Activated T-cell treated with anti-CD3 and anti-CD28 coated beads, Interleukin-2, amount 50 U/mL, for 1 hour (primary cell): ENCODE data around the gene ADGRG6.
"Not testable (repeated sequence)": the region's sequence is repeated elsewhere in the genome, so short reads cannot be mapped to it uniquely, and the experiment has no call there.

Source experiments
- DNase-seq: peaks from one replicate; pipeline ENCODE4 v3.0.0-alpha.2; 2020

ADGRG6 gene

GRCh38 chr6:142414462-142415250 lies 112.8 kb downstream of the ADGRG6 start:
- DNase-seq: no peak

- no peak for DNase-seq
These were observed 114.4 kb downstream of the ADGRG6 start for GRCh38 chr6:142416179-142416578.

GRCh38 chr6:142416686-142417085 lies 114.9 kb downstream of the ADGRG6 start:
- DNase-seq: no peak

GRCh38 chr6:142417331-142417750 lies 115.5 kb downstream of the ADGRG6 start:
- no peak for DNase-seq

- DNase-seq: no peak
These were observed 117.3 kb downstream of the ADGRG6 start for GRCh38 chr6:142419071-142419470.

- no peak for DNase-seq
These were observed 119.0 kb downstream of the ADGRG6 start for GRCh38 chr6:142420802-142421201.

- DNase-seq: no peak
These were observed 119.7 kb downstream of the ADGRG6 start for GRCh38 chr6:142421285-142422117.

GRCh38 chr6:142426444-142427132 lies 124.8 kb downstream of the ADGRG6 start:
- not testable (repeated sequence) for DNase-seq

GRCh38 chr6:142428468-142428867 lies 126.7 kb downstream of the ADGRG6 start:
- DNase-seq: not testable (repeated sequence)

GRCh38 chr6:142429195-142429594 lies 127.4 kb downstream of the ADGRG6 start:
- no peak for DNase-seq

GRCh38 chr6:142433419-142433818 lies 131.6 kb downstream of the ADGRG6 start:
- no peak for DNase-seq

GRCh38 chr6:142438898-142439297 lies 137.1 kb downstream of the ADGRG6 start:
- no peak for DNase-seq

GRCh38 chr6:142440600-142441293 lies 138.9 kb downstream of the ADGRG6 start:
- no peak for DNase-seq

GRCh38 chr6:142441716-142442115 lies 139.9 kb downstream of the ADGRG6 start:
- DNase-seq: no peak

GRCh38 chr6:142443102-142443501 lies 141.3 kb downstream of the ADGRG6 start:
- no peak for DNase-seq

- no peak for DNase-seq
These were observed 141.7 kb downstream of the ADGRG6 start for GRCh38 chr6:142443532-142443931.

GRCh38 chr6:142444376-142444775 lies 142.6 kb downstream of the ADGRG6 start:
- no peak for DNase-seq

- no peak for DNase-seq
These were observed 143.1 kb downstream of the ADGRG6 start for GRCh38 chr6:142444881-142445301.

GRCh38 chr6:142446168-142446567 lies 144.4 kb downstream of the ADGRG6 start:
- no peak for DNase-seq

GRCh38 chr6:142446576-142446975 lies 144.8 kb downstream of the ADGRG6 start:
- no peak for DNase-seq

- DNase-seq: no peak
These were observed 146.4 kb downstream of the ADGRG6 start for GRCh38 chr6:142448091-142448729.

- DNase-seq: not testable (repeated sequence)
These were observed 149.0 kb downstream of the ADGRG6 start for GRCh38 chr6:142450856-142451255.
